GM12873 (cell line): ENCODE results near the gene POGZ.
A peak's percentile ranks its signal among the peaks of the same experiment; 100 is the strongest.

ENCODE experiments used
- CTCF ChIP-seq: IDR thresholded peaks from 2 replicates; pipeline ENCODE4 v1.5.1; 2012; ENCODE audit warnings: low read depth, mild to moderate bottlenecking, moderate library complexity, low read length, control low read depth; ENCODE audit not compliant: insufficient read depth; ENCODE audit errors: missing control alignments

The POGZ gene

DNA sequence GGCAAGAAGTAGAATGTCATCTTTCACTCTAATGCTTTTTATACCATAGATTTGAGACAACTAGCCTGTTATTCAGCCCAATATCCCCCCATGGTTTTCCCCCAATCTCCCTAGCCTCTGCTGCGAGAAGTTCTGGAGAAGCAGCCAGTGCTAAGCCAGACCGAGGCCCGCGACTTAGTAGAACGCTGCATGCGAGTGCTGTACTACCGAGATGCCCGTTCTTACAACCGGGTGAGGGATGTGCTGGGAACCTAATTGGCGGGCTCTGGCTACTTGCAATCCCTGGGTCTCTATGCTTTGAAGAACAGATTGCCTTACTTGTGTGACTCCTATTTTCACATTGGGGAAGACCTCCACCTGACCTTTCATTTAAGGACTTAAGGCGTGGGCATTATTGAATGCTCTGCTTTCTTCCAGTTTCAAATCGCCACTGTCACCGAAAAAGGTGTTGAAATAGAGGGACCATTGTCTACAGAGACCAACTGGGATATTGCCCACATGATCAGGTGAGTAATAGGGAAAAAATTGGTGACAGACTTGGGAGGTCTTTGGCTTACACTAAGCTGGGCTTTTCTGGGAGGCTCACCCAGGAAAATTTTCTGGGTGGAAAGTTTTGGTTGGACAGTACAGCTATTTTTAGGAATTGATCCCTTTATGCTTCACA lies 58.0 kb downstream of the POGZ start:
- no peak for TF ChIP-seq CTCF

DNA sequence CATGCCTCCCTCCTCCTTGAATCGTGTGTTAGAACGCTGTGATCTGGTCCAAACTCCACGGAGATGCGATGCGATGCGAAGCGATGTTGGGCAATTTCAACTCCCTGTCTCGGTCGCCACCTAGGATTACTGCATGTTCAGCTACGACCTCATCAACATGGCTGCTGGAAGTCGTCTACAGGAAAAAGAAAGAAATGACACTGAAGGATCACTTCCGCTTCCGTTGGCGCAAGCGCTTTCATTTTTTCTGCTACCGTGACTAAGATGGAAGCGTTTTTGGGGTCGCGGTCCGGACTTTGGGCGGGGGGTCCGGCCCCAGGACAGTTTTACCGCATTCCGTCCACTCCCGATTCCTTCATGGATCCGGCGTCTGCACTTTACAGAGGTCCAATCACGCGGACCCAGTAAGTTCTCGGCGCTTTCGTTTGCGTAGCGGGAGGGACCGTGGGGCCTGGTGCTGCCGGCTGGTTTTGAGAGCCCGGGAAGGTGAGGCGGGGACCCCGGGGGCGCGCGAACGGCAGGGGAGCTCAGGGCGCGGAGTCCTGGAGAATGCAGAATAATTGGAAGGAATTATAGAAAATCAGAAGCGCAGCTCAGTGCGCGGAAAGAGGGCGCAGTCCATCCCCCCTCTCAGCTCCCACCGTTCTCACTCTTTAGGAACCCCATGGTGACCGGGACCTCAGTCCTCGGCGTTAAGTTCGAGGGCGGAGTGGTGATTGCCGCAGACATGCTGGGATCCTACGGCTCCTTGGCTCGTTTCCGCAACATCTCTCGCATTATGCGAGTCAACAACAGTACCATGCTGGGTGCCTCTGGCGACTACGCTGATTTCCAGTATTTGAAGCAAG lies 59.7 kb downstream of the POGZ start, which contains the start of gene PSMB4:
TSS of gene PSMB4 (plus strand) at position 250 of the 848 bp plus-strand sequence. CDS start at position 265, 15 bp downstream.
- peak; percentile 57 for TF ChIP-seq CTCF

GRCh38 chr1:151393583-151393982 lies 65.7 kb downstream of the POGZ start:
- TF ChIP-seq CTCF, result no peak

- no peak for TF ChIP-seq CTCF
Observed at GRCh38 chr1:151391079-151391563, 68.2 kb downstream of the POGZ start.

GRCh38 chr1:151386002-151386401 lies 73.3 kb downstream of the POGZ start:
- TF ChIP-seq CTCF, result no peak

DNA sequence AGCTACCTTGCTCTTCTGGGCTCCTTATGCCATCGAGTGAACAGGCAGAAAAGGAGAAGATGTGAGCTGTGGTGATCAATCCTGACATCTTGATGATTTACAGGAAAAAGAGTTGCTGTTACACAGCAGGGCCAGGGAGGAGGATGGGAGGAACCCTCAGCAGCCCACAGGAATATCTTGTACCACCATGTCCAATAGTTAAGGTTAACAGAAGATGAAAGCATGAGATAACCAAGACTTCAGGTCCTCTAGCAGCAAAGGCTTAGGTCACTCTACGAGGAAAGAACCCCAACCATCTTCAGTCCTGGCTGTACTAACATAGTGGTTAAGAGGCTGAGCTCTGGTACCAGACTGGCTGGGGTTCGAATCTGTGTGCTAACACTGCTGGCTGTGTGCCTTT lies 74.7 kb downstream of the POGZ start:
- no peak for TF ChIP-seq CTCF
